ENCODE measurements around the gene TRIM54.

The TRIM54 gene, protein sequence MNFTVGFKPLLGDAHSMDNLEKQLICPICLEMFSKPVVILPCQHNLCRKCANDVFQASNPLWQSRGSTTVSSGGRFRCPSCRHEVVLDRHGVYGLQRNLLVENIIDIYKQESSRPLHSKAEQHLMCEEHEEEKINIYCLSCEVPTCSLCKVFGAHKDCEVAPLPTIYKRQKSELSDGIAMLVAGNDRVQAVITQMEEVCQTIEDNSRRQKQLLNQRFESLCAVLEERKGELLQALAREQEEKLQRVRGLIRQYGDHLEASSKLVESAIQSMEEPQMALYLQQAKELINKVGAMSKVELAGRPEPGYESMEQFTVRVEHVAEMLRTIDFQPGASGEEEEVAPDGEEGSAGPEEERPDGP

DNA sequence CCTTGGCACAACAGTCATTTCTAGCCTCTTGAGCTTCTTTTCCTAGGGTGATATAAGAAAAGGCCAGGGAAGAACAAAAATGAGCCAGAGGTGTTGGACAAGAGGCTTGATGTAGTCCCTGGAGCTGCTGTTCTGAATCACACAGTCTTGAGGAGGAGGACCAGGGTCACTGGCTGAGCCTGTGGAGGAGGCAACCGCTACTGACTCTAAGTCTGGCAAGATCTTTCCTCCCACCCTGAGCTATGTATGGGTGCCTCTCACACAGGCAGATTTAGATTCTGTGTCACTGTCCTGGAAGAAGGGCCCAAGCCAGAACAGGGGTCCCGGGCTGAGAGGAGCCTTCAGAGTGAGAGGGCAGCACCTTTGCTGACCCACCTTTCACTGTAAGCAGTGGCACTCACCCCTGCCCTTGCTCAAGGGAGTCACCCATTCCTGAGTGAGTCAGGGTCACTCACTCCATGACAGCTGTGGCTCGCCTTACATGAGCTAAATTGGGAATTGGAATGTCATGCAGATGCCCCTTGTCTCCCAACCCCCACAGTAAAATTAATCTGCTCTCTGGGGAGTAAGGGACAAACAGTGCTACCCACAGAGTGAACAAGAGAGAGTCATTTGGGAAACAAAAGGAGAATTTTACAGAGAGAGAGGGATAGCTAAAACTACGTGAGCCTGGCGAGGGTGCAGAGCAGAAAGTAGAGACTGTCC is at the start of gene TRIM54:
Gene TRIM54 (plus strand): TSS at position 575 of the 705 bp plus-strand sequence. CDS start 303 bp downstream, outside the sequence.
- no peak for DNase-seq

DNA sequence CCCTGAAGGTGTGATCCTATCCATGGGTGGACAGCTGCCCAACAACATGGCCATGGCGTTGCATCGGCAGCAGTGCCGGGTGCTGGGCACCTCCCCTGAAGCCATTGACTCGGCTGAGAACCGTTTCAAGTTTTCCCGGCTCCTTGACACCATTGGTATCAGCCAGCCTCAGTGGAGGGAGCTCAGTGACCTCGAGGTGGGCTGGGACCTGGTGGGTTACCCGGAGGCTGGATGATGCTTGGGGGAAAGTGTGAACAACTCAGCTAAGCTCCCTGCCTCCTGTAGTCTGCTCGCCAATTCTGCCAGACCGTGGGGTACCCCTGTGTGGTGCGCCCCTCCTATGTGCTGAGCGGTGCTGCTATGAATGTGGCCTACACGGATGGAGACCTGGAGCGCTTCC is 48.9 kb upstream of the TRIM54 start:
- no peak for DNase-seq

DNA sequence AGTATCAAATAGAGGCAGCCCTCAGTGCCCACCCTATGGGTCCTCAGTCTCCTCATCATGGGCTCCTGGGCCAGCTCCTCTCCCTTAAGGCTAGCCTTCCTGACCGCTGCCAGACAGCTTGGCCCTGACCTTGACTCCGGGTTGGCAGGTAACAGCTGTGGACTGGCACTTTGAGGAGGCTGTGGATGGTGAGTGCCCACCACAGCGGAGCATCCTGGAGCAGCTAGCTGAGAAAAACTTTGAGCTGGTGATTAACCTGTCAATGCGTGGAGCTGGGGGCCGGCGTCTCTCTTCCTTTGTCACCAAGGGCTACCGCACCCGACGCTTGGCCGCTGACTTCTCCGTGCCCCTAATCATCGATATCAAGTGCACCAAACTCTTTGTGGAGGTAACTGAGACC is 46.1 kb upstream of the TRIM54 start:
- DNase-seq, result no peak

DNA sequence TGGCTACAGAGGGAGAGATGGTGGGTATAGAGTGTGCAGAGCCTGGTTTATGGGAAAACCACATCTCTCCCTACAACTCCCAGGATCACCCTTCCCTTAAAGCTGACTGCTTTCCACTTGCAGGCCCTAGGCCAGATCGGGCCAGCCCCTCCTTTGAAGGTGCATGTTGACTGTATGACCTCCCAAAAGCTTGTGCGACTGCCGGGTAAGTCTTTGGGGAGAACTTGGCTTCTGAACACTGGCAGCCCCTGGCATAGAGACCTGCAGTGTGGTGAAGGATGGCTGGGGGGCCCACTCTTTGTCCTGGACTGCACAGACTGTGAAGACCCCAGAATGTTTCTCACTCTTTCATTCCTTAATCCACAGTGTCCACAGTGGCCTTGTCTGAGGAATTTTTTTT is 45.6 kb upstream of the TRIM54 start:
- no peak for DNase-seq

DNA sequence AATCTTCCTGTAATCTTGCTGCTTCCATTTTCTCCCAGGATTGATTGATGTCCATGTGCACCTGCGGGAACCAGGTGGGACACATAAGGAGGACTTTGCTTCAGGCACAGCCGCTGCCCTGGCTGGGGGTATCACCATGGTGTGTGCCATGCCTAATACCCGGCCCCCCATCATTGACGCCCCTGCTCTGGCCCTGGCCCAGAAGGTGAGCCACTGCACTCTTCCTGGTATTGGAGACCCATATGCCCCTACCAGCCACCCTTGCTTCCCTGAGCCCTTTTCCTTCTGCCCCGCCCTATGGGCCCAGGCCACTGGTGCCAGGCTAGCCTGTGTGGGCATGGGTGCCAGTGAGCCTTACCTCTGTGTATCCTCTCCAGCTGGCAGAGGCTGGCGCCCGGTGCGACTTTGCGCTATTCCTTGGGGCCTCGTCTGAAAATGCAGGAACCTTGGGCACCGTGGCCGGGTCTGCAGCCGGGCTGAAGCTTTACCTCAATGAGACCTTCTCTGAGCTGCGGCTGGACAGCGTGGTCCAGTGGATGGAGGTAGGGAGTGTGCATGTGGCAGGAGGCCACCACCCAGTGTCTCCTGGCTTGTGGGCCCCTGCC is 44.8 kb upstream of the TRIM54 start:
- no peak for DNase-seq

DNA sequence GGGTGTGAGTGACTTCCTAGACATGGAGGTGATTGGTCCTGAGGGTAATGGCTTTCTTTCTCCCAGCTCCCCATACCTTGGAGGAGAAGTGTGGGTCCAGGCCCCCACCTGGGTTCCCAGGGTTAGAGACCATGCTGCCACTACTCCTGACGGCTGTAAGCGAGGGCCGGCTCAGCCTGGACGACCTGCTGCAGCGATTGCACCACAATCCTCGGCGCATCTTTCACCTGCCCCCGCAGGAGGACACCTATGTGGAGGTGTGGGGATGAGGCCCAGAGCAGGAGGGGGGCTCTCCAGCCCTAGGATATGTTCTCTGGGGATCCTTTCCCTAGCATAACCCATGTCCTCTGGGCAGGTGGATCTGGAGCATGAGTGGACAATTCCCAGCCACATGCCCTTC is 43.3 kb upstream of the TRIM54 start:
- DNase-seq, result no peak

DNA sequence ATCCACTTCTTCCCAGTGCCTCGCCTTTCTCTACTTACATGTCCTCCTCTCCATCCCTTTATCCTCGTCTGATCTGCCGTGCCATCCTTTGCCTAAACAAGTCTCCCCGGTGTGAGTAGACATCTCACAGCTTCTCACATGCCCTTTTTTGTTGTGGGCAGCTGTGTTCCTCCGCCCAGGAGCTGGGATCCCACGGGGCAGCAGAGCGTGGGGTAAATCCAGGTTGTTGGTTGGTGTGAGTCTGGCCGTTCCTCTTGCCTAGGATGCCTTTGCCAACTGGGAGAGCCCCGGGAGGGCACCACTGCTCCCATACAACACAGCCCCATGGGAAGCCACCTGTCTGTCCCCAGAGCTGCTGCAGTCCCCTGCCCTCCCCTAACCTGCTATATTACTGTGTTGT is 41.8 kb upstream of the TRIM54 start:
- DNase-seq, result no peak

DNA sequence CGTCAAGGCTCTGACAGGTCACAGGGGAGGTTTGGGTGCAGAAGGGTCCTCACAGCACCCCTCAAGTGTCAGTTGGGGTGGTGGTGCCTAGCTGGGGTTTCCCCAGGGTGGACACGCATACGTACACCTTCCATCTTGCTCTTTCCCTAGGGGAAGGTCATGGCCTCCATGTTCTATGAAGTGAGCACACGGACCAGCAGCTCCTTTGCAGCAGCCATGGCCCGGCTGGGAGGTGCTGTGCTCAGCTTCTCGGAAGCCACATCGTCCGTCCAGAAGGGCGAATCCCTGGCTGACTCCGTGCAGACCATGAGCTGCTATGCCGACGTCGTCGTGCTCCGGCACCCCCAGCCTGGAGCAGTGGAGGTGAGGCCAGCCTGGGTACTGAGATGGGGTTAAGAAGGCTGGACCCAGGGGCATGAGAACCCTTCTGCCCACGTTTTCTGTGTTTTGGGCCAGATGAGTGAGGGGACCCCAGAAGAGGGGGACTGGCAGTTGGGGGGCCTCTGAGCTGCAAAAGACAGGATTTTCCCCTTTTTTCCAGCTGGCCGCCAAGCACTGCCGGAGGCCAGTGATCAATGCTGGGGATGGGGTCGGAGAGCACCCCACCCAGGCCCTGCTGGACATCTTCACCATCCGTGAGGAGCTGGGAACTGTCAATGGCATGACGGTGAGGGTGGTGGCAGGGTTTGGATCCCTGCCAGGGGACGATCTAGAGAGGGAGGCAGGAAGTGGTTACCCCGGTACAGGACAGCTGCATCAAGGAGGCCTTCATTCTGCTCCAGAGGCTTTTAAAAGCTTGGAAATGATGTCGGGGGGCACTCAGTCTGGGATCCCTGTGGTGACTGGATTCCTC is 40.2 kb upstream of the TRIM54 start:
- DNase-seq, result no peak

DNA sequence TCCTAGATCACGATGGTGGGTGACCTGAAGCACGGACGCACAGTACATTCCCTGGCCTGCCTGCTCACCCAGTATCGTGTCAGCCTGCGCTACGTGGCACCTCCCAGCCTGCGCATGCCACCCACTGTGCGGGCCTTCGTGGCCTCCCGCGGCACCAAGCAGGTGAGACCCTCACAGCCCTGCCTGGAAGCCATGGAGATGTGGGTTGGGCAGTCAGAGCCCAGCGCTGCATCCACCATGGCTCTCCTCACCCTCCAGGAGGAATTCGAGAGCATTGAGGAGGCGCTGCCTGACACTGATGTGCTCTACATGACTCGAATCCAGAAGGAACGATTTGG is 39.6 kb upstream of the TRIM54 start:
- no peak for DNase-seq

DNA sequence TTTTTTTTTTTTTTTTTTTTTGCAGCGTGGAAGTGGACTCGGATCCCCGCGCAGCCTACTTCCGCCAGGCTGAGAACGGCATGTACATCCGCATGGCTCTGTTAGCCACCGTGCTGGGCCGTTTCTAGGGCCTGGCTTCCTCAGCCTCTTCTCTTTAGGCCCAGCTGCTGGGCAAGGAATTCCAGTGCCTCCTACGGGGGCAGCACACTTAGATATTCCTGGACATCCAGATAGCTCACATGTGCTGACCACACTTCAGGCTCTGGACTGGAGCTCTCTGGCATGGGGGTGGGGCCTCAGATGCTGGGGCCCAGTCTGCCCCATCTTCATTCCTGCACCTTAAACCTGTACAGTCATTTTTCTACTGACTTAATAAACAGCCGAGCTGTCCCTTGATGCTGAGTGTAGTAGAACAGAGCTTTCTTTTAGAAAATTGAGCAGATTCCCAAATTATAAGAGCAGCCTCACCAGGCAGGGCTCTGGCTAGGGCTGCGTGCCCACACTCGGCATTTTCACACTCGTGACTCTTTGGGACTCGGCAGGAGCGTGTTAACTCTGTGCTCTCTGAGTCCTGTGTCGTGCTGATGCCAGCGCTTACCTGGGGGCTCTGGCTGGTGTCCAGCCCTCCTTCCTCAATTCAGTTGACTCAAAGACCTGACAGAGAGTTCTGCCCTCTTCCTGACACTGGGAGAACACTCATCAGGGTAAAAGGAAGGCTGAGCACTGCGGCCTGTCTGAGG is 38.7 kb upstream of the TRIM54 start:
- no peak for DNase-seq

DNA sequence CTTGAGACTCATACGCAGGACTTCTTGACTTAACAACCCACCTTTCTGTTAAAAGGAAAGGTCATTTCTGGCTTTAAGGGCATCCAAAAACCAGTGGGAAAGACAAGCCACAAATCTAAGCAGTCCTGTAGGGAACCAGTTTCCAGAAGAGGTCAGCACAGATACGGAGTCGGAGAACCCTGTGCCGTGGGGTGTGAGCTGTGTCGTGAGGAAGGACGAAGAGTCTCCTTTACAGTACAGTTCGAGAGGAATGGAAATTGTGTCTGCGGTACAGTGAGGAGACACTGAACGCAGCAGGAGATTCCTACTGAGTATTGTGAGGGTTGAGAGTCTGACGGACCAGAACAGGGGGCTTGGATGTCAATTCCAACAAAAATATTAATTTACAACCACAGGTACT is 37.1 kb upstream of the TRIM54 start:
- no peak for DNase-seq

DNA sequence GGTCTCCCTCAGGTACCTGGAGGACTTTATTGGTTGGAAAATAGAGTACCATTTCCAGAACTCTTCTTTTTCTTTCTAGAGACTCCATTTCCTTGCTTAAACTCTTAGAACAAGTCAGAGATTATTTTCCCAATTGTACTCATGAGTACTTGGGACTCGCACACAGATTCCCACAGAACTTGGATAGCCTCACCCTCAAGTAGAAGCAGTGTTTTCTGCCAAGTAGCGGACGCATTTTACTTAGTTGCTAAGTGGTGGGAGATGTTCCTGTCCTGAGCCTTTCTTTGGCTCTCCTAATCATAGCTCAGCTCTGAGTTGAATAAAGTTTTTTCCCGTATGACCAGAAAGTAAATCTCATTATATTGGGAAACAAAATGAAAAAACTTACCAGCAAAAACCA is 36.6 kb upstream of the TRIM54 start:
- no peak for DNase-seq

DNA sequence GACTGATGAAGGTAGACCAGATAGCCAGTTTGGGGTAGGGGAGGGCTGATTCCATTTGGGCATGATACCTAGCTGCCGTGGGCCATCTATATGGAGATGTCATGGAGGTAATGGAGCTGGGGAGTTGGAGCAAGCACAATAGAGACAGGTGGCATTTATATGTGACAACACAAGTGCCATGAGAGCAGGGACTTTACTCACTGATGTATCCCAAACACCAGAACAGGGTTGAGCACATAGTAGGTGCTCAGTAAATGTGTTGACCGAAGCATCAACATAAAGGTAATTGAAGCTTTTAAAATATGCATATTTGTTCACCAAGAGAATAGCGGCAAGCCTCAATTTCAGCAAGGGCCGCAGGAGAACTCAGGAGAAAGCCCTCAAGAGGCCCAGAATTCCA is 34.3 kb upstream of the TRIM54 start:
- DNase-seq, result no peak

DNA sequence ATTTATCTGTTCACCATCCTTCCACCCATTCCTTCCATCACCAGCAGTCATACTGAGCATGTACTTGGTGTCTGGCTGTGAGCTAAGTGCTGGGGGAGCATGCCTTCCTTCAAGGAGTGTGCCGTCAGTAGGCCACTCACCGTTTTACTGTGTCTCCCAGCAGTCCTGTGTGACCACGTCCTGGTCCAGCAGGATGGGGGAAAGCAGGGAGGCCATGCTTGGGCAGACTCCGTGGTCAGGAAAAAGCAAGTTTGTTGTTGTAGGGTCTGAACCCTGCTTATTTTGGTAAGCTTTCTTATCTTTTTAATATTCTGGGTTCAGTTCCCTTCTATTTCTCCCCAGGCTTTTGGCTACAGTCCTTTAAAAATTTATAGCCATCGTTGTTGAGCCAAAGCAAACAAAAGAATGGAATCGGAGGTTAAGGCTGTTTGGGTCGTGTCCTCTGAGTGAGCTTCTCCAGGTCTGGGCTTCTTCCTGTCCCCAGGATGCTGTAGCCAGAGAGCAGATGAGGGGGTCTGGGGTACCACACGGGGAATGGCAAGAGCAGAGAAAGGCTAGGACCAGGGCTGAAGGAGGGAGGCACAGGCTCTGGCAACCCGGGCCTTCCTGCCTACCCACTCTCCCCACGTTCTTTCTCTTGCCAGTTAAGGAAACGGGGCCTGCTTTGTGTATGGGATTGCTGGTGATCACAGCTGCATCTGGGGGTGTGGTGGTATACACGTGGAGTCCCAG is 32.9 kb upstream of the TRIM54 start:
- no peak for DNase-seq

DNA sequence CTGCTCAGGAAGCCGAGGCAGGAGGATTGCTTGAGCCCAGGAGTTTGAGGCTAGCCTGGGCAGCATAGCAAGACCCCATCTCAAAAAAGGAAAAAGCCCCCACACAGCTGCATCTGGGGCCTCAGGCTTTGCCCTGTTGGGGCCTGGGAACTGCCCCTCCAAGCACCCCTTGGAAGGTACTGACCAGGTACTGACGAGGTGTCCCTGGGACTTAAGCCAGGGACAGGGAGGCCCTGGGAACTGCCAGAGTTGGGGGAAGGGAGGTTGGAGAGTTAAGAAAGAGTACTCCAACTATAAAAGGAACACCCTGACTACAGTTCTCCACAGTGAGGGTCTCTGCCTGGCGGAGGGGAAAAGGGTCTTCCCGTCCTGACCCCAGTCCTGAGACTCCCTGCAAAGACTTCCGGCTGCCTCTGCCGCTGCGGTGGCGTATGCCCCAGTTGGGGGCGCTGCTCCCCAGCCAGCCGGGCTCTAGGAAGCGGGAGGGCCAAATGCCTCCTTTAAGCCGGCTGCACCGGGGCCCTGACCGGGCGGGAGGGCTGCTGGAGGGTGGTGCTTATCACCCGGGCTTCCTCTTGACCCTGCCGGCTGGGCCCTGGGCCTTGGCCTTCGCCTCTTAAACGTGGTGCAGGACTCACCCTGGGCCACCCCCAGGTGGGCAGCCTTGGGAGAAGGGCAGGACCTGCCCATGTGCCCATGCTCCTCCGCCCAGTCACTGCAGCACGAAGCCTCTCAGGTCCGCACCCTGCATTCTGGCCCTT is 32.2 kb upstream of the TRIM54 start:
- DNase-seq, result no peak

DNA sequence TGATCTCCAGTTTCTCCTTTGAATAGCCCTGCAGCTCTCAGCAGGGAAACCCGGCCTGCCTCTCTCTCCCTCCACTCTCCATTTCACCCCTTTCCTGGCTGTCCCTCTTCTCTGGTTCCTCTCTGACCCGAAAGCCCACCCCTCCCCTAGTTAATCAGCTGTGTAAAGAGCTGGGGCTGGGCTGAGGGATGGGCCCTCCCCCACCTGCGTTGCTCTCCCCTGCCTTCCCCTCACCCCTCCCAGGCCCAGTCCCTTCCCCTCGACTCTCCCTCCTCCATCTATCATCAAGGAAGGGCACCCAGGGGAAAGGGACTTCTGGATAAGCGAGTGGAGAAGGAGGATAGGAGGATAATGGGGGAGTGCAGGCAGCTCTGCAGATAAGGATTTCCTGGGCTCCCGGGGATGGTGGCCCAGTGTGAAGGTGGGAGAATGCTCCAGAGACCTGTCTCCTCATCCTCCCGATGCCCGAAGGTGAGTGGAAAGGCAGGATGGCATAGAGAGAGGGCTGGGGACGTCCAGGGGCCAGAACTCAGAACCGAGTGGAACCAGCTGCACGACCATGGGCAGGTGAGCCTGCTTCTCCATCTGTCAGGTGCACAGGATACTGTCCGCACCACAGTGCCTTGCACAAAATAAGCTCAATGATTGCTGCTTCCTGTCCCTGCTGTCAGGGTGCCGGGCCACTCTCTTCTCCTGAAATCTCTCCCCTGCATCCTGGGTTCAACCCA is 31.4 kb upstream of the TRIM54 start:
- DNase-seq, result no peak

DNA sequence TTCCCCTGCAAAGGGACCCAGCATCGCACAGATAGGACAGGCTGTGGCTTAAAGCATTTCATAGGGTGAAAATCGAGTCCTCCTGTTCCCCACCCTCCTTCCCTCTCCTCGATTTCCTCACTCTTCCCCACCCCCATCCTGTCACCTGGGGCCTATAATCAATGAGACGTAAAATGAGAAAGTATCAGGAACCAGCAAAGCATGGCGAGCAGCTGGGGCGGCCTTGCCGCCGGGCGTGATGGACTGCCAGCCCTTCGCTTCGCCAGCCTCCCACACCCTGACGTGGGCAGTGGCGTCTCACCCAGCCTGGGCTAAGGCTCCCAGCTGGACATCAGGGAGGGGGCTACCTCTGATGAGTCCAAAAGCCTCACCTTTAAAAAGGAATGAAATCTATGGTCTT is 30.5 kb upstream of the TRIM54 start:
- DNase-seq, result no peak

DNA sequence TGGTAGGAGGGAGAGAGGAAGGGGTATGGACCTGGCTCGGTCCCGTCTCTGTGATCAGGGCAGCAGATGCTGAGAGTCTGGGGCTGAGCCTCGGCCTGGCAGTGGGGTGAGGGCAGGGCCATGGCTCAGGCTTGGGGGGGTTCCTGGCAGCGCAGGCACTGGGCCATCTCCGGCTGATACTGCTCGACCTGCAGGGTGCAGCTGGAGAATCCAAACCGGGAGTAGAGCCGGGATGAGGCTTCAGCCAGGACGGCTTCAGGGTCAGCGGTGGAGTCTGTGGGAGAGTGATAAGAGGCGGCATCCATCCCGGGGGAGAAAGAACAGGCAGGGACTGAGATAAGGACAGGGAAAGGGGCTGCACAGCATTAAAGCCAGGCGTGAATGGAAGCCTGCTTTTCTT is 27.0 kb upstream of the TRIM54 start:
- no peak for DNase-seq

DNA sequence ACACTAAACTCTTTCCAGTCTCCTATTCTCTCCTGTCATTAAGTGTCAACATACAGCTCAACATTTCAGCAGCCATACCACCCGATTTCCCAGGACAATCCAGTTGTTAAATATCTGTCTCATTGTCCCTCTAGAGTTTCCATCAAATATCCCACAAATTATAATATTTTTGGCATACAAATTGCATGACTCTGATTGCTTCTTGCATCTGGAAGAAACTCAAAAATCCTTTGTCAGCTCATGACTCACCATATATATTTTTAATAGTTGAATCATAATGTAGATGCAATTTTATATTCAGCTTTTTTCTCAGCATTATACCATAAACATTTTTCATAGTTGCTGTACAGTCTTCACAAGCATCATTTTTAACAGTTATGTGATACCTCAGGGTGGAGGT is 26.6 kb upstream of the TRIM54 start:
- DNase-seq, result no peak

DNA sequence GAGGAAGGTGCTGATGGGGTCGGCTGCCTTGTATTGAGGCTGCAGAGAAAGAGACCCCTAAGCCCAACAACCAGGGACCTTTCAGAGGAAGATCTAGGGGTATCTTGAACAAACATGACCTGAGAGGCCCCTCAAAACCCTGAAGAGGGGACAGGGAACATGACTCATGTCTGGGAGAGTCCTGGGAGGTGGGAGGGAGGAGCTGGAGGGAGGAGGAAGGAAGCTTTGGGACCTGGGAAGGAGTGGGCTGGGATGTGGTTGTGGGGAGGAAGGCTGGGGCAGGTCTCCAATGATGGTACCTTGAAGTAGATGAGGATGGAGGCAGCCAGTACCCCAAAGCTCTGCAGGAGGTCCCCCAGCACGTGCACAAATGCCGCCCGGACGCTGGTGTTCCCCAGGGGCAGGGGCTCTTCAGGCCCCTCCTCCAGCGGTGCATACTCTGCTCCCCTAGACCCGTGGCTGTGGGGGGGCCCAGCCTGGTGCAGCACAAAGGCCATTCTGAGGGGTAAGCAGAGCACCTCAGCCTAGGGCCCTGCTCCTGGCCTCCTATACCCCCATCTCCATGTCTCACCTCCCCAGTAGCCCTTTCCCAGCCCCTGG is 25.3 kb upstream of the TRIM54 start:
- DNase-seq, result no peak

All from femur (tissue), 1 donor.